Activated CD4-positive, alpha-beta memory T cell treated with anti-CD3 and anti-CD28 coated beads, Interleukin-2, amount 10 ng/mL, durations not matched to agents 7 days and 5 days (primary cell): ENCODE results near the gene WDFY3. TPM values are rescaled to one million over a fixed set of nuclear protein-coding genes. Genes with fewer than 3 reads are reported as not detected.
"Not testable (repeated sequence)": the region's sequence is repeated elsewhere in the genome, so short reads cannot be mapped to it uniquely, and the experiment has no call there.

Source experiments
- CTCF ChIA-PET: fragments of 350-600 bp; sonication (Branson Sonifier 250); formaldehyde crosslinking; loops from one replicate; lab custom pipeline; 2021; ENCODE audit warnings: antibody characterized with exemption, inconsistent platforms; lab: Charles Lee
- POLR2A ChIA-PET: fragments of 350-600 bp; sonication (Branson Sonifier 250); formaldehyde crosslinking; loops from one replicate; lab custom pipeline; 2021; ENCODE audit warnings: antibody characterized with exemption; lab: Charles Lee
- DNase-seq: peaks from one replicate; pipeline ENCODE4 v3.0.0-alpha.2; 2020
- H3K27ac Mint-ChIP-seq: one replicate; pipeline ENCODE4 v1.8.0; 2021; ENCODE audit warnings: mild to moderate bottlenecking, mixed read lengths
- H3K27me3 Mint-ChIP-seq: one replicate; pipeline ENCODE4 v1.8.0; 2021; ENCODE audit warnings: mixed read lengths
- H3K36me3 Mint-ChIP-seq: one replicate; pipeline ENCODE4 v1.8.0; 2021; ENCODE audit warnings: low read depth, mixed read lengths
- H3K4me1 Mint-ChIP-seq: one replicate; pipeline ENCODE4 v1.8.0; 2021; ENCODE audit warnings: mixed read lengths
- H3K4me3 Mint-ChIP-seq: one replicate; pipeline ENCODE4 v1.8.0; 2021; ENCODE audit warnings: mild to moderate bottlenecking, mixed read lengths
- H3K9me3 Mint-ChIP-seq: one replicate; pipeline ENCODE4 v1.8.0; 2021; ENCODE audit warnings: mixed read lengths
- total RNA-seq, 2 experiments: library from RNA; stranded (reverse); gene quantifications; one replicate each; pipeline ENCODE4 v1.2.3, GENCODE V29; 2021

WDFY3 gene
- total RNA-seq, 2 experiments from 2014 or later = 1.4 to 1.5 TPM

- no peaks in the 10 kb centered on the region for H3K4me1 Mint-ChIP-seq
- no peak overlapping the region for H3K4me3 Mint-ChIP-seq
- ChIA-PET CTCF (interaction anchor here (0.6 kb wide), 1 partner anchor 32 kb away, joined by 4 read pairs; no protein-coding TSS in a partner anchor), POLR2A (no interaction called here)
- no peaks in the 10 kb centered on the region for H3K36me3 Mint-ChIP-seq
- H3K27ac Mint-ChIP-seq = no peak overlapping the region
- no peak for DNase-seq
- no peaks in the 10 kb centered on the region for H3K27me3 Mint-ChIP-seq
- H3K9me3 Mint-ChIP-seq = no peaks in the 10 kb centered on the region
These were observed 109.9 kb downstream of the WDFY3 start for GRCh38 chr4:84856468-84857049.

- ChIA-PET POLR2A (no interaction called here), CTCF (no interaction called here)
- Mint-ChIP-seq H3K9me3 (no peaks in the 10 kb centered on the region), H3K27me3 (no peaks in the 10 kb centered on the region), H3K4me3 (no peak overlapping the region), H3K4me1 (no peaks in the 10 kb centered on the region), H3K36me3 (no peaks in the 10 kb centered on the region), H3K27ac (no peak overlapping the region)
- no peak for DNase-seq
These were observed 110.7 kb downstream of the WDFY3 start for GRCh38 chr4:84855774-84856173.

GRCh38 chr4:84852081-84852480, 114.4 kb downstream of the WDFY3 start:
- no peaks in the 10 kb centered on the region for H3K27me3 Mint-ChIP-seq
- no peak overlapping the region for H3K4me3 Mint-ChIP-seq
- H3K9me3 Mint-ChIP-seq = no peaks in the 10 kb centered on the region
- DNase-seq = no peak
- no peaks in the 10 kb centered on the region for H3K36me3 Mint-ChIP-seq
- no peaks in the 10 kb centered on the region for H3K4me1 Mint-ChIP-seq
- ChIA-PET POLR2A (no interaction called here), CTCF (no interaction called here)
- no peak overlapping the region for H3K27ac Mint-ChIP-seq

- Mint-ChIP-seq H3K36me3 (no peaks in the 10 kb centered on the region), H3K9me3 (no peaks in the 10 kb centered on the region), H3K27ac (no peak overlapping the region), H3K4me1 (no peaks in the 10 kb centered on the region), H3K27me3 (peaks cover 1% of the 10 kb centered on the region), H3K4me3 (no peak overlapping the region)
- ChIA-PET POLR2A (no interaction called here), CTCF (no interaction called here)
- DNase-seq = no peak
These were observed 117.3 kb downstream of the WDFY3 start for GRCh38 chr4:84849051-84849640.

GRCh38 chr4:84848432-84848831, 118.1 kb downstream of the WDFY3 start:
- CTCF ChIA-PET = no interaction called here
- H3K9me3 Mint-ChIP-seq = no peaks in the 10 kb centered on the region
- DNase-seq = no peak
- H3K4me3 Mint-ChIP-seq = no peak overlapping the region
- POLR2A ChIA-PET = no interaction called here
- no peaks in the 10 kb centered on the region for H3K36me3 Mint-ChIP-seq
- no peak overlapping the region for H3K27ac Mint-ChIP-seq
- H3K27me3 Mint-ChIP-seq = peaks cover 1% of the 10 kb centered on the region
- H3K4me1 Mint-ChIP-seq = no peaks in the 10 kb centered on the region

- no peaks in the 10 kb centered on the region for H3K9me3 Mint-ChIP-seq
- DNase-seq = no peak
- H3K36me3 Mint-ChIP-seq = no peaks in the 10 kb centered on the region
- POLR2A ChIA-PET = no interaction called here
- H3K27me3 Mint-ChIP-seq = peaks cover 1% of the 10 kb centered on the region
- no peak overlapping the region for H3K4me3 Mint-ChIP-seq
- no peaks in the 10 kb centered on the region for H3K4me1 Mint-ChIP-seq
- CTCF ChIA-PET = no interaction called here
- H3K27ac Mint-ChIP-seq = no peak overlapping the region
These were observed 118.5 kb downstream of the WDFY3 start for GRCh38 chr4:84847978-84848377.

GRCh38 chr4:84846985-84847384, 119.5 kb downstream of the WDFY3 start:
- Mint-ChIP-seq H3K27ac (no peak overlapping the region), H3K9me3 (no peaks in the 10 kb centered on the region), H3K4me3 (no peak overlapping the region), H3K4me1 (no peaks in the 10 kb centered on the region), H3K27me3 (peaks cover 1% of the 10 kb centered on the region), H3K36me3 (no peaks in the 10 kb centered on the region)
- DNase-seq = no peak
- ChIA-PET CTCF (no interaction called here), POLR2A (no interaction called here)

- no peaks in the 10 kb centered on the region for H3K9me3 Mint-ChIP-seq
- H3K27me3 Mint-ChIP-seq = peaks cover 1% of the 10 kb centered on the region
- H3K4me1 Mint-ChIP-seq = no peaks in the 10 kb centered on the region
- no peaks in the 10 kb centered on the region for H3K36me3 Mint-ChIP-seq
- ChIA-PET CTCF (no interaction called here), POLR2A (no interaction called here)
- H3K4me3 Mint-ChIP-seq = no peak overlapping the region
- H3K27ac Mint-ChIP-seq = no peak overlapping the region
- DNase-seq = no peak
These were observed 125.1 kb downstream of the WDFY3 start for GRCh38 chr4:84841435-84841834.

GRCh38 chr4:84837751-84838150, 128.7 kb downstream of the WDFY3 start:
- H3K36me3 Mint-ChIP-seq = no peaks in the 10 kb centered on the region
- no peaks in the 10 kb centered on the region for H3K9me3 Mint-ChIP-seq
- no peaks in the 10 kb centered on the region for H3K4me1 Mint-ChIP-seq
- ChIA-PET POLR2A (no interaction called here), CTCF (no interaction called here)
- DNase-seq = no peak
- no peak overlapping the region for H3K4me3 Mint-ChIP-seq
- no peaks in the 10 kb centered on the region for H3K27me3 Mint-ChIP-seq
- no peak overlapping the region for H3K27ac Mint-ChIP-seq

- H3K27me3 Mint-ChIP-seq, H3K4me3 Mint-ChIP-seq, H3K36me3 Mint-ChIP-seq, CTCF ChIA-PET, H3K9me3 Mint-ChIP-seq, H3K27ac Mint-ChIP-seq, DNase-seq, POLR2A ChIA-PET, H3K4me1 Mint-ChIP-seq: not testable (repeated sequence)
These were observed 136.9 kb downstream of the WDFY3 start for GRCh38 chr4:84829633-84830032.

GRCh38 chr4:84826681-84827080, 139.8 kb downstream of the WDFY3 start:
- H3K27me3 Mint-ChIP-seq = no peaks in the 10 kb centered on the region
- ChIA-PET POLR2A (no interaction called here), CTCF (no interaction called here)
- no peak overlapping the region for H3K27ac Mint-ChIP-seq
- no peaks in the 10 kb centered on the region for H3K9me3 Mint-ChIP-seq
- H3K4me3 Mint-ChIP-seq = no peak overlapping the region
- DNase-seq = no peak
- H3K36me3 Mint-ChIP-seq = no peaks in the 10 kb centered on the region
- no peaks in the 10 kb centered on the region for H3K4me1 Mint-ChIP-seq

- Mint-ChIP-seq H3K9me3 (no peaks in the 10 kb centered on the region), H3K36me3 (no peaks in the 10 kb centered on the region), H3K4me3 (no peak overlapping the region), H3K4me1 (no peaks in the 10 kb centered on the region), H3K27ac (no peak overlapping the region), H3K27me3 (no peaks in the 10 kb centered on the region)
- POLR2A ChIA-PET = no interaction called here
- DNase-seq = no peak
- CTCF ChIA-PET = no interaction called here
These were observed 140.7 kb downstream of the WDFY3 start for GRCh38 chr4:84825701-84826341.

GRCh38 chr4:84821064-84821463, 145.4 kb downstream of the WDFY3 start:
- no peaks in the 10 kb centered on the region for H3K9me3 Mint-ChIP-seq
- no peaks in the 10 kb centered on the region for H3K4me1 Mint-ChIP-seq
- no peaks in the 10 kb centered on the region for H3K36me3 Mint-ChIP-seq
- H3K27ac Mint-ChIP-seq = no peak overlapping the region
- H3K4me3 Mint-ChIP-seq = no peak overlapping the region
- CTCF ChIA-PET = no interaction called here
- POLR2A ChIA-PET = no interaction called here
- no peaks in the 10 kb centered on the region for H3K27me3 Mint-ChIP-seq
- no peak for DNase-seq
